Pons (tissue), 1 donor: ENCODE results near the gene EPS8L3.
"Not testable (repeated sequence)": the region's sequence is repeated elsewhere in the genome, so short reads cannot be mapped to it uniquely, and the experiment has no call there.

Source experiments
- DNase-seq: peaks from one replicate; pipeline ENCODE4 v3.0.0-alpha.2; 2016; ENCODE audit warnings: low spot score

The EPS8L3 gene

DNA sequence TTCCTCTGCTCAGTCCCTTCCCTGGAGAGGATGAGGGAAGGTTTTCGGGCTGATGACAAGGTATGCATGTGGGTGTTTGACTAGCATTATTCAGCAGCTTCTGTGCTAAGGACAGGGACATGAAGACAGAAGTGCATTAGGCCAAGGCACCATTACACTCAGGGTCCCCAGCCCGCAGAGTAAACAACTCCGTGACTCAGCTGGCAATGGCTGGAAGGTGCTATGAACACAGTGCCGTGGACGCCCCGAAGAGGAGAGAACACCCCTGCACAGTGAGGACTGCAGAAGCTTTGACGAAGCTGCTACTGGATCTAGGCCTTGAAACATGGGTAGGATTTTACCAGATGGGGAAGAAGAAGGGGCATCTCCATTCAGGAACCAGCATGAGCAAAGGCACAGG is 13.7 kb upstream of the EPS8L3 start:
- DNase-seq: no peak

- peak; percentile 91 for DNase-seq
These were observed 13.2 kb upstream of the EPS8L3 start for GRCh38 chr1:109776911-109777310.

DNA sequence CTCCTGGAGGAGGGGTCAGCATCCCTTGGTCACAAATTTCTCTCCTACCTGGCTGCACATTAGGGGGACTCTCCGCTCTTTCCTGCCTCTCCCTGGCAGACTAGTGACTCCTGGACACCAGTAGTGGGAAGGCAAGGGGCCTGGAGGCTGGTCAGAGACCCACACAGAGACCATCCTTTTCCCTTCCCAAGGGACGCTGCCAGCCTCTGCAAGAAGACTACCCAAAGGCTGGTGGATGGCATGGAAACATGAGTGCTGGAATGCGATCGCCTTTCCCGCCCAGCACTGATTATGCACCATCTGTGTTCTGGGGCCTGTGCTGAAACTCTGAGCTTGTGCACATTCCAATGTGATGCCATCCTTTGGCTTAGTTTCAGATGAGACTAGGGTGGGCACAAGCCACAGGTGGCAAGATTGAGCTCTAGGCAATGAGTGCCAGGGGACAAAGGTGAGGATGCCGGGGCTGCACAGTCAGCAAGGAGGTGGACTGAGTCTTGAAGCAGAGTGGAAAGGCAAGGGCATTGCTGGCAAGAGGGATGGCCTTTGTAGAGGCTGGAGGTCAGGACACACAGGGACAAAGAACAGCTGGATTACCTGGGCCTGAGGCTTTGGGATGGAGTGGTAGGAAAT is 12.6 kb upstream of the EPS8L3 start:
- DNase-seq: no peak

DNA sequence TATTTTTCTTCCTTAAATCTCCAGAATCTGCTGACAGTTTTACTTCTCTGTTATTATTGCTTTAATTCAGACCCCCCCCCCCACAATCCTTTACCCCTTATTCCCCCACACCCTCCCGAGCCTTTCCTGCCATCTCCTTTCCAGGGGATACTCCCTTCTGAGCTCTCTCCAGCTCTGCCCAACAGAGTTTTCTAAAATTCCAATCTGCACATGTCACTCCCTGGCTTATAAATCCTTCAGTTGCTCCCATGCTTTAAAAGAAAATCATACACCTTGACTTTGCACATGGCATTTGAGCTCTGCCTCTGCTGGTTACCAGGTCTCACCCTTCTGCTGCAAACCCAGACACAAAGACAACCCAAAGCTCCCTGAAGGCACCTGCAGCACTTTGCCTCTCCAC is 11.7 kb upstream of the EPS8L3 start:
- no peak for DNase-seq

DNA sequence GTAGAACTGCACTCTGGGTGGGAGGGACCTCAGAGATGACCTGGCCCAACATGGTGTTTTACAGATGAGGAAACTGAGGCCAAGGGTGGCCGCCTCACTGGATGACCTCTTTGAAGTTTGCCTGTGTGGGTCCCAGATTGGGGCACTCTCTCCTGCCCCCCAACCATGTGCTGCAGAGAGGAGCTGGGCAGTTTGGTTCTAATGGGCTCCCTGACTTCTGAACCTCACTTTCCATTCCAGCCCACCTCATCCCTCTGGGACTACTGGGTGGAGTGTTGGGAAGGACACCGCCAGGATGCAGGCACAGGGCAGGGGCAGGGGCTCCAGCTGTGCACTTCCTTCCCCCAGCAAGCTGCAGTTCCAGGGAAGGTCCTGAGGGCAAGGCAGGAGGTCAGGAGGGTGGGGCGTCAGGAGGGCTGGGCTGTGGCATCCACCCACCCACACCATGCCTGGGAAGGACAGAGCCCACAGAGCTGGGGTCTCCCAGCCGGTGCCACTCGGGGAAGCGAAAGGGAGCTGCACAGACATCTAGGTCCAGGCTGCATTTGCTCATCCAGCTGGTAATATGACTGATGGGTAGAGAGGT is 10.3 kb upstream of the EPS8L3 start:
- DNase-seq: no peak

- DNase-seq: peak; percentile 92
These were observed 9.6 kb upstream of the EPS8L3 start for GRCh38 chr1:109773203-109773899.

DNA sequence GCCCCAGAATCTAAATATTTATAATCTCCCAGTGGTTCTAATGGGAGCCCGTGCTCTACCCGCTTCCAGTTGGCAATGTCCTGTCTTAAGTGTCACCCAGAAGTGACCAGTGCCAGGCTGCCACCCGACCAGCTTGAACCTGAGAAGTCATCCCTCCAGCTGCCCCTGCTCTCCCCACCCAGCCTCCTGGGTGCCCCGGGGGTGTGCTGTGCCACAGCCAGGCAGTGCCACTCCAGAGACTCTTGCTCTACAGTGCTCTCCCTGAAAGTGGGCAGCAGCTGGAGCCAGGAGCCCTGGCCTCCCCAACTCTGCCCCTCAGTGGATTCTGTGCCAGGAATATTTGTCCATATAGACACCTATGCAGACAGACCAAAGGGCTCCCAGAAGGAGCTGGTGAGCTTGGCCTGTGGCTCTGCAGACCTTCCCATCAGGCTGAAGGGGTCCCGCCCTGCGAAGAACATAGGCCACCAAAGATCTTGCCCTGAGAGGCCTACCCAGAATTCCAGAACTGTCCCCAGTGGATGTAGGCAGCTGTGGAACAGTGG is 9.0 kb upstream of the EPS8L3 start:
- no peak for DNase-seq

DNA sequence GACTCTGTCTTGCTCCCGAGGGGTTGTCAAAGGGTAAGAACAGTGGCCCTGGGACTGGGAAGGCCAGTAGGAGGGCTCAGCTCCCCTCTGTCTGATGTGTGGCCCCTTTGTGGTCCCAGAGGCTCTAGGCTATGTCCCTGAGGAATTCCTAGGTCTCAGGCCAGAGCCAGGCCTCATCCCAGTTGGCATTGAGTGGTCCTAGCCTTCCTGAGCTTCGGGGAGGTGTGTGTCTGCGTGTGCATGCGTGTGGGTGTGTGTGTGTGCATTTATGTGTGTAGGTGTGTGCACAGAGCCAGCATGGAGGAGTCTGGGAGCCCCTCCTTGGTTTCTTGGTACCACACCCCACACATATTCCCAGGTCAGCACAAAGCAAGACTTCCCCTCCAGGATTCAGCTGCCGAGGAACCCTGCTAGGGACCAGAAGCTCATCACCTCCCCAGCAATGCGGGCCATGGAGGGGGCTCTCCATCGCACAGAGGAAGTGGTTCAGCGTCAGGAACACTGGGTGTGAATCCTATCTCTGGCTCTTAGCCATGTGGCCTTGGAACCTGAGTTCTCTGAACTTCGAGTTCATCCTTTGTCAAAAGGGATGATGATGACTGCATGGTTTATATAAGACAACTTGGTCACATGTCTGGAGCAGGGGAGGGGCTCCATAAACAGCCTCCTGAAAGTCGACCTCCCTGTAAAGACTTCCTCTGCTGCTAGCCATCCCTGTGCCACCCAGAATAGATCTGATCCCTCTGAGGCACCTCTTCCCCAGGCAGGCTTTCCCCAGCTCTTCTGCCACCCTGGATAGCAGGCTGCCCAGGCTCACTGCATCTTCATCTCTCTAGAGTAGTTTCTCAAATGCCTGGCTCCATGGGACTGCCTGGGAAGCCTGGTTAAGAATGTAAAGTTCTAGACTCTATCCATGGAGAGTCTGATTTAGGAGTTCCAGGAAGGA is 8.3 kb upstream of the EPS8L3 start:
- DNase-seq: no peak

DNA sequence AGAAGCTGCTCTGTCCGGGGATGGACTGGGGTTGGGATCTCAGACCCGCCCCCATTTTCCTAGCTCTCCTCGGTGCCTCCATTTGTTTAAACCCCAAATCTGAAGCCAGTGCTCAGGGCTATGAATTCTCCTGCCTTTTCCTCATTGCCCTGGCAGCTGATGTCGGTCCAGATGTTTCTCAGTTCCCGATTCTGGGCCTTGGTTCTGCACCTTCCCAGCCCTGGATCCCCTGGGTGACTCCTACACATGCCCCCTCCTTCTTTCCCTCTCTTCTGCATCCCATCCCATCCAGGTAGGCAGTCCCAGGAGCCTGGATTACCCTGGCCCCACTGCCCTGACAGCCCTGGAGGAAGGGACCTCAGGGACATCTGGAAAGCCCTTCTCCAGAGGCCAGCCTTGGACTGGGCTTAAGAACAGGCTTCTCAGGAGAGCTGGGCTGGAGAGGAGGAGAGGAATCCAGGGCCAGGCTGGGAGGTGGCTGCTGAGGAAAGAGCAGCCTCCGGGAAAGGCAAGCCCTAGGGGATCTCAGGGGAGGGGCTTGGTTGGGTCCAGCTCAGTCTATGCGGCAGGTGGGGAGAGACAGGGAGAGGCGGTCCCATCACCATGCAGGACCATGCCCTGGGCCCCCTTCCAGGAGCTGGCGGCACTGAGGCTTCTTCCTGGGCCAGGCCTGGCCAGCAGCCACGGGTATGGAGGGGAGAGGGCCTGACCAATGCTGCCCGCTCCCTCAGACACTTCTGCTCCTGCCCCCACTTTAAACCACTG is 6.8 kb upstream of the EPS8L3 start:
- peak; percentile 71 for DNase-seq

GRCh38 chr1:109769330-109770078 is 5.8 kb upstream of the EPS8L3 start:
- no peak for DNase-seq

DNA sequence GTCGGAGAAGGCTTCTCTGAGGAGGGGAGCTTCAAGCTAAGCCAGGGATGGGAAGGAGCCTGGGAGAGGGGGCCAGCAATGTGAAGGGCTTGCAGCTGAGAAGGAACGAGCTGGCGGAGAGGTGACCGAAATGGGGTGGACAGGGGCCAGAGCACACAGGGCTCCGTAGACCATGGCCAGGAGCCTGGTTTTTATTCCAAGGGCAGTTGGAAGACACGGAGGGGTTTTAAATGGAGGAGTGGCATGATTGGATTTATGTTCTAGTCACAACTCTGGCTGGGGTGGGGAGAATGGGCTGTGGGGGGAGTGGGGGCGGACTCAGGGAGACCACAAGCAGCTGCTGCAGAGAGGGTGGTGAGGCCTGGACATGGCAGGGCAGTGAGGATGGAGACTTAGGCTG is 5.1 kb upstream of the EPS8L3 start:
- no peak for DNase-seq

GRCh38 chr1:109768335-109768650 is 4.6 kb upstream of the EPS8L3 start:
- no peak for DNase-seq

DNA sequence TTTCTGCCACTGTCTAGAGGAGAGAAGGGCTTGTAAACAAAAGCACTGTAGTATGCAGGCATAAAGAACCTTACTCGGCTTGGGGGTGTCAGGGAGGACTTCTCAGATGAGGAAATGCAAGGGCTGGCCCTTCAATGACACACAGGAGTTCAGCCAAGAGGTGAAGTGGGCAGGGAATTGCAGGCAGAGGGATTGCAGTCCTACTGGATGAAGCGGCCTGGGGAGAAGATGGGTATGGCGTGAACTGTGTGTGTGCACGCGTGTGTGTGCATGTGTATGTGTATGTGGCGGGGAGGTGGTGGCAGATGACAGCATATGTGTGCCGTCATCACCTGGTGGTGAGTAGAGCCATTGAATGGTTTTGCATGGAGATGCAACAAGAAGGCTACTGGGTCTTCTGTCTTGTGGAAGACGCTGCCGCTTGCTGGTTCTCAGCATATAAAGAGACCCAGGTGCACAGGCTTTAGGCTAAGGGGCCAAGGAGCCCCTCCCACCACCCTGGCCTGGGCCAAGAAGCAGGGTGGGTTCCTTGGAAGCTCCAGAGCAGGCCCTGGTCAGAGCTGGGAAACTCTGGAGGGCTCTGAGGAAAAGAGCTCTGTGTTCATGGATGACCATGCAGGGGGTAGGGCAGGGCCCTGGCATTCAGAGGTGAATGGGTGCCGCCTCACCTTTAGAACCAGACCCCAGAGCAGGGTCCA is 4.1 kb upstream of the EPS8L3 start:
- no peak for DNase-seq

DNA sequence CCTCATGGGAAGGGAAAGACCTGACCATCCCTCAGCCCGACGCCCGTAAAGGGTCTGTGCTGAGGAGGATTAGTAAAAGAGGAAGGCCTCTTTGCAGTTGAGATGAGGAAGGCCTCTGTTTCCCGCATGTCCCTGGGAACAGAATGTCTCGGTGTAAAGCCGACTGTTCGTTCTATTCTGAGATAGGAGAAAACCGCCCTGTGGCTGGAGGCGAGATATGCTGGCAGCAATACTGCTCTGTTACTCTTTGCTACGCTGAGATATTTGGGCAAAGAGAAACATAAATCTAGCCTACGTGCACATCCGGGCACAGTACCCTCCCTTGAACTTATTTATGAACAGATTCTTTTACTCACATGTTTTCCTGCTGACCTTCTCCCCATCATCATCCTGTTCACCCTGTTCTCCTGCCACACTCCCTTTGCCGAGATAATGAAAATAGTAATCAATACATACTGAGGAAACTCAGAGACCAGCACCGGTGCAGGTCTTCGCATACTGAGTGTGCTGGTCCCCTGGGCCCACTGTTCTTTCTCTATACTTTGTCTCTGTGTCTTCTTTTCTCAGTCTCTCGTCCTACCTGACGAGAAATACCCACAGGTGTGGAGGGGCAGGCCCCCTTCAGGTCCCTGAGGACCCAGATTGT is 3.4 kb upstream of the EPS8L3 start:
- not testable (repeated sequence) for DNase-seq

DNA sequence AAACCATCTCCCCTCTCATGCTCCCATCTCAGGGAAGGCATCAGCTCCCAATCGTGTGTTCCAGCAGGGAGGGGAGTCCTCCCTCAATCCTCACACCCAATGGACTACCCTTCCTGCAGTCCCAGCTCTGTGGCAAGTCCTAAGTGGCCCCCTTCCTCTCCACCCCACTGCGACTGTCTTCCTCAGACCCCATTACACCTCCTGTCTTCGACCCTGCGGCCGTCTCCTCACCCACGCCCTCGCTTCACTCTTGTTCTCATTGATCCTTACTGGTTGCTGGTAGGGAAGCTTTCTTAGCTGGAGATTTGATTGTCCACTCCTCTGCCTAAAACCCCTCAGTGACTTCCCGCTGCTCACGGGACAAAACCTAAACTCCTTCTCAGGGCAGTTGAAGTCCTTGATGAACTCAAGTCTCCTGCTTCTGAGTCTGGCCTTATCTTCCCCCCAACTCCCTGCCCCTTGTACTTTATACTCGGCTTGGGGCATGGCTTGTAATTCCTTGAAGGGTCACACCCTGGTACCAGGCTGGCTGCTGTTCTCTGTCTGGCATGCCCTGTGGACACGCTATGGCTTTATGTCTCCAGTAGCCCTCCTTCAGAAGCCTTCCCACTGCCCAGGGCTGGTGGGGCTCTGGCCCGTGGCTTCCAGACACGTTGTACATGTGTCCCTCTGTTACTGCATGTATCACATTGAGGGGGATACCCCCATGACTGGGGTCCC is 2.3 kb upstream of the EPS8L3 start:
- no peak for DNase-seq

DNA sequence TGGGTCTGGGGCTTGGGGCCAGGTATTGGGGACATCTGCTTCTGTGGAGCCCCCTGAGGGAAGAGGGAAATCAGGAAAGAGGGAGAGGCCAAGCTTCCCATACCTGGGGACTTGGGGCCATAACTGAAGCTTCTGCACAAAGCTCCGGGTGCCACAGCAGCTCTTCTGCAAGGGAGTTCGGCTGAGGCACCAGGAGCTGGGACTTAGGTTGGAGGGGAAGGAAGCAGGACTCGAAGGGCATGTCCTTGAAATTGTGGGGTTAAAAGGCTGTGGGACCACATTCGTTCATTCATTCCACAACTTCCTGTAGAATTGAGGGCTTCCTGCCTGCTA is 1.7 kb upstream of the EPS8L3 start:
- no peak for DNase-seq

DNA sequence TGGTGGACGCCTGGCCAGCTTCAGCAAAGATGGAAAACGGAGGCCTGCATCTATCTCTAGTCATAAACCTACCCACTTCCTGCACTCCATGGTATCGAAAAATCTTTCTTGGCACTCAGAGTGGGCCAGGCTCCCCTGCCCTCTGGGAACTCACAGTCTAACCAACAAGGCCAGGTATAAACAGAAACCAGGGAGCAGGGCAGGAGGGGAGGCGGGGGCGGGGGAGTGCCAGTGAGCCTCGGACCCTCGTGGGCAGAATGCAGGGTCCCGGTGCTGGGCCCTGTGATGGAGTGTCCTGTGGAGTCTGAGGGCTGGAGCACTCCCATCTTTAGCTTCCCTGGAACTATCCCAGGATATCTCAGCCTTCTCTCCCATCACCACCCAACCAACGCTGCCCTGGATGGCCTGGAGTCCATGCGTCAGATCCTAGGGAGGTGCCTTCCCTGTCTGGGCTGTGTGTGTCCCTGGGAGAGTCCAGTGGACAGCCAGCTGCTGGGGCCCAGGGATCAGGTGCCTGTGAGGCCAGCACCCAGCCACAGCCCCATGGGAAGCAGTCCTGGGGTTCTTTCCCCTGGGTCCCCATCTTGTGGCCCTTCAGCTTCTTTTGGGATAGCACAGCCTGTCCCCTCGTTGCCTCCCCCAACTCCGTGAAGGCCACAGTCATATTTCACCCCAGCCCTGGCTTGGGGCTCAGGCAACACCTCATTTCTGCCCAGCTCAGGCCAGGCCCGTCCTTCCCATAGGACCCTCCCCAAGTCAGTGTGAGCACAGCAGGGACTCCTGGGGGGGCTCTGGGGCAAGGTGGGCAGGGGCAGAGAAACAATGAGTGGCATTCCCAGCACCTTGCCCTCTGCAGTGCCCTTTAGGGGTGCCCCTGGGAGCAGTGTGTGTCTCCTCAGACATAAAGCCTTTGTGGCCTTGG is 1.1 kb upstream of the EPS8L3 start:
- no peak for DNase-seq
